NCI-H524 (cell line): ENCODE measurements around the gene GLRA3.
"Not testable (repeated sequence)": the region's sequence is repeated elsewhere in the genome, so short reads cannot be mapped to it uniquely, and the experiment has no call there.

Experiments
- DNase-seq, 2 experiments: peaks; one replicate each; lab custom pipeline; 2025; lab: John Stamatoyannopoulos, UW

The GLRA3 gene

DNA sequence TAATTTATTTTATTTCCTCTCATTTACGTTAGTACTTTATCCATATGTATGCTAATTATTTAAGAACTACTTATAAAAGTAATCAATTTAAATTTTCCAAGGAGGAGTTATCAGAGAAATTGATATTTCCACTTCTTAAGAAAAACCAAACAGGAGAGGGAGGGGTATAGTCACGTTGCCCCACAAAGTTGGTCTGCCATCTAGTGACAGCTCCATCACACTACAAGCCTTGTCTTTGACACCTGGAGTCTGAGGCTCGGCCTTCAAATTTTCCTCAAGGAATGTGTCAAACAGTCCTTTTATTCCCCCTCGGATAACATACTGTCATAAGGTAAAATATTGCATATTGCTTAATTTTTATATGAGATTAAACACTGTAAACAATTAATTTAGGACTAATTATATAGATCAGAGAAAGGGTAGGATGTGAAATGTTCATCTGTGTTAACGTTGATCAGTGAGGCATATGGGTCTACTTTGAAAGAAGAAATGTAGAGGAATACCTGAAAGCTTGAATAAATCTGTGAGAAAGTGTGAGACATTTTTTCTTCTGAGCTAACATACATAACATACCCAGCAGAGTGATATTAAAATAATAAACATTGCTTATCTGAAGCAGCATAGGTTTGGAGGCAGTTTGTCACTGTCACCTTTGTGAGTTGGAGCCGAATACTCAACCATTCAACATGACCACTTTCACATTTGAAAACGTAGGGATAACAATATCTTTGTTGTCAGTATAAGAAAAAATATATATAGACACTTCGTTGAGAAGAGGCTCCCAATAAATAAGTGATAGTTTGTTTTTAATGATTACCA lies 114.4 kb downstream of the GLRA3 start:
- peak; percentile 27 to 28 for DNase-seq

DNA sequence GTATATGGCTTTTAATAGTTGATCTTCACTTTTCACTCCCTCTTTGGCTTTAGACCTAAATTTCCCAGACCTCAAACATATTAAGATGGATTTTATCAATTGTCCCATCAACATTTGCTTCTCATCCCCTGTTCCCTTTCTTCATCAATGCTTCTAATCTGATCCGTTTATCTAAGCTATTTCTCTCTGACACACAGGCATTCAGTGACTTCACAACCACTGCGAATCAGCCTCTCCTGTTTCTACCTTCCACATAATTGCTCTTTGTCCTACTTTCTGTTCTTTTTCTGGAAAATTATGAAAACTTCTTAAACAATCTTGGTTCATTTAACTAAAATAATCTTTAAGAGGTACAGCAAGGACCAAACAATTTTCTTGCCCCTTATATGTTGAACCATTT lies 115.2 kb downstream of the GLRA3 start:
- DNase-seq = no peak

DNA sequence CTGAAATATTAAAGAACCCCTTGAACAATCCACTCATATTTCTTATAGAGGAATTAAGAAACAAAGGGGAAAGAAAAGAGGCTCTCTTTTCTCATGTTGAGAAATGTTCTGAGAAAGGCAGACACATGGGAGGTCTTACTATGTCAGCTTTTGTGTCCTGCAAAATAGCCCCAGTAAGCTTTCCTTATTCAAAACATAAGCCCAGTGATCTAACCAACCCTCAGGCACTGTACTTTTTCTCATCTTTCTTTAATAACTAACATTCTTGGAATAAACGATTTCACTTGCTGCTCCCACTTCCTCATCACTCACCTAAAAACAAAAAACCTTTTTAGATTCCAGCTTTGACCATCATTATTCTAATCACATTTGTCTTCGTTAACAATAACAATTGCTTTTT lies 115.9 kb downstream of the GLRA3 start:
- no peak for DNase-seq

DNA sequence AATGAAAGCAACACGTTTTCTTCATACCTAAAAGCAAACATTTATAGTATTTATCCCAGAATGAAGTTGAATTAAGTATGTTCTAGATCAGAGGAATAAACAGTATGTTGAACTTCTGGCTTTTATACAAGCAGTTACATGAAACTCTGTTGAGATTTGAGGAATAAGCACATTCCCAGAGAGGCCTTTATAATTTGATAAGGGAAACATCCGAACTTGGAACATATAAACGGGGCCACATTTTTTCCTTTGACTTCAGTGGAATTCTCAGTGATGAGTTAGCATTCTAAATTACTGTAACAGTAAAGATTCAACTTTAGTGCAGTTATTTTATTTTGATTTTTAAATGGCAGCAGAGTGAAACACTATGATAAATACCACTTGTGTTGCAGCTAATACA lies 119.5 kb downstream of the GLRA3 start:
- no peak for DNase-seq

DNA sequence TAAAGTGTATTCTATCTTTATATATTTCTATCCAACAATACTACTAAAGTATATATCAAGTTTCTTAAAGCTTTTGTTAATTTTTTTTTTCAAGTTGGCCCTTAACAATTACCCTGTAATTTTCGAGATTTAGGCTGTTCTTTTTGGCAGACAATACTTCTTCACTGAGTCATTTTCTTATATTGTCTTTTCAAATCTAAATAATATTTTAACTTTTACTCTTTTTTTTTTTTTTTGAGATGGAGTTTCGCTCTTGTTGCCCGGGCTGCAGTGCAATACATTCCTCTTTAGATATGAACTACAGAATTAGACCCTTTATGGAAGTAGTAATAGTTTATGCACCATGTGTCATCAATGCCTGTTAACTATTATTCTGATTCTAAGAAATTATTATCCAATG lies 120.7 kb downstream of the GLRA3 start:
- no peak for DNase-seq

DNA sequence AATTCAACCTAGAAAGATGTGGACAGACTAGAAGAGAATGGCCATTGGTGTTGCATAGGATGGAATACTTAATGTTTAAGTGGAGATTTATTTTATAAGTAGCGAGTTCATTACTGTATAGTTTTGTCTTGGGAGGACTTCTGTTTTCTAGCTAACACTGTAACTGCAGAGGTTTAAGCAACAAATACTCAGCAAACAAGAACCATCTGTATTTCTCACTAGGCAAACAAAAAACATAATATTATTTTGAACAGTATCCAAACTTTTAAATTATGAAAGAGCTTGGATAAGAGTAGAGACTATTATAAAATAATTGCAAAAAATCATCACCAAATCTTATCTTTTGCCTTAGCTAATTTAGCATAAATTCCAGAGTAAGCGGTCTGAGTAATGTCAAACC lies 121.1 kb downstream of the GLRA3 start:
- no peak for DNase-seq

DNA sequence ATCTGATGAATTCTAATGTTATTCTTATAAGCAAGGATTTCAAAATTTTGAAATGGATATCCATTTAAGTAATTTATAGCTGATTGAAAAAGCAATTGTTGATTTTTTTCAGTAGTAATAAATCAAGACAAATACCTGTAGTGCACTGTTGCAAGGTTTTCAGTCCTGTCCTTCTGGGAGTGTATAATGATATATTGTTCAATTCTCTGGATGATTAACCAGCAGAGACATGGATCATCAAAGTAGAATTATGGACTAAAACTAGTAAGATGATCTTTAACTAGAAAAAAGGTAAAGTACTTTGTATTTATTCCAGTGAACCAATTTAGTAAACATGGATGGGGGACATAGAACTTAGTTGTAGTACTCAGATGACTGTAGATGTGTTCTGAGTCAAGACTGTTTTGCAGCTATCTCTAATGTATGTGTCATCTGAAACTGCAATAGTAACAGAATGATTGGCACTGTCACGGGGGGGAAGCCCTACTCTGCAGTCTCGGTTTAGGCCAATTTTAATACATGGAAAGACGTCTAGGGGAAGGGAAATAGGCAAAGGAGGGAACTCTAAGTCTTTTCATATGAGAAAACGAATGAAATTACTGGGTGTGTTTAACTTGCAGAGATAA lies 121.9 kb downstream of the GLRA3 start:
- DNase-seq = no peak

DNA sequence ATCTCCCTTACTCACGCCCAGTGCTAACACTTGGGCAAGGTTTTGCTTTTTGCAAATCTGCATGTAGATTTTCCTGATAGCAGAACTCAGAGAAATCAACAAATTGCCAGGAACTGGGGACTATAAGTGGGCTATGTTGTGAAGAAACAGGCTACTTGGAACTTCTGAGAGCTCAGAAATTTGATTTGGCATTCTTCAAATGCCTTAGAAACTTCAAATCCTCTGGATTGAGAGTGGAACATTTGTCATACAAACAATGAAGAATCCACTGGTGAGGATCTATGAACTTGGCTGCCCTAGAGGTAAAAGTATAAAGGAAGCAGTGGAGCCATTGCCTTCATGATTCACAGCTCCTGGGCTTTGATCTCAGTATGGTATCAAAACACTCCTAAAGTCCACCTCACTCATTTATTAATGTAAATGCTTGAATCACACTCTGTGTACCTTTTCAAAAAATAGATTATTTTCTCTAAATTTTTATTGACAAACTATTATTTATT lies 126.0 kb downstream of the GLRA3 start:
- no peak for DNase-seq

DNA sequence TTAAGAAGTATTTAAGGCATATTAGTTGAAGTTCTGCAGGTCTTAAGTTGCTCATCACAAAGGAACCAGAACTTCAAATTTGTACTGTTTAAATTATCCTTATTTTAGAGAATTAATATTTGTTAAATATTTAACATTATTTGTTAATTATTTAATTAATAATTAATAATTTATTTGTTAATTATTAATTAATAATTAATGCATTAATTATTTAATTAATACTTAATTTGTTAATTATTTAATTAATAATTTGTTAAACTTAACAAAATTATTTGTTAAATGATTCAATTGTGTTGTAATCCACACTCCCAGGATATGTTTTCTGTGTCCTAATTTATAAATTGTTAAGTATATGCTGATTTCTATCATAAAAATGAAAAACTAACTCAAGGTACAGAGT lies 129.4 kb downstream of the GLRA3 start:
- no peak for DNase-seq

DNA sequence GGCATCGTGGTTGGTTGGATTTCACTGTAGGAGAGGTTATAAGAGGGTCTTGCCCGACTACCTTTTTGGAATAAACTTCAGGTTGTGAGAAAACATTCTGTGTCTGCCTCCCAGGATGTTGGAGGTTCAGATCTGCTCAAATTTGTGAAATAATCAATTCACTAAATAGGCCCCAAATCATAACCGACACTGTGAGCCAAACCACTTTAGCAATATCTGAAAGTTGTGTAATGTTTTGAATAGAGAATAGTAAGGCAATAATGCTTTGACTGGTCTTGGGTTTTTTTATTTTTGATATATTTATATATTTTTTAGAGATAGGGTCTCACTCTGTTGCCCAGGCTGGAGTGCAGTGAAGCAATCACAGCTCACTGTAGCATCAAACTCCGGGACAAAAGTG lies 131.2 kb downstream of the GLRA3 start:
- no peak for DNase-seq

DNA sequence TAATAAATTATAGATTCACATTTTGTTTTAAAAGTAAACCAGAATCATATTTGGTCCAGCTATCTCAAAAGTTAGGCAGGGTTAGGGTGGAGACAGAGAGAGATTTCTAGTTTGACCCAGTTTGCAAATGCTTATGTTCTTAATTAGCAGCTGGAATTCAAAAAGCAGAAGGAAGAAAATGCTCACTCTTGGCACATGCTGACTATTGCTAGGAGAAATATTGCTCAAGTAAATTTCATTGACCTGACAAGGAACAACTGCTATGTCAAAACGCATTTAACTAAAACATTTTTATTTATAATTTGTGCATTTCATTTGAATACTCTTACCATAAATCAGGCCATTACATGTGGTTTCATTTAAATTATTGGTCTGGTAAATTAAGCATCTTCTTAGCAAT lies 131.8 kb downstream of the GLRA3 start:
- no peak for DNase-seq

DNA sequence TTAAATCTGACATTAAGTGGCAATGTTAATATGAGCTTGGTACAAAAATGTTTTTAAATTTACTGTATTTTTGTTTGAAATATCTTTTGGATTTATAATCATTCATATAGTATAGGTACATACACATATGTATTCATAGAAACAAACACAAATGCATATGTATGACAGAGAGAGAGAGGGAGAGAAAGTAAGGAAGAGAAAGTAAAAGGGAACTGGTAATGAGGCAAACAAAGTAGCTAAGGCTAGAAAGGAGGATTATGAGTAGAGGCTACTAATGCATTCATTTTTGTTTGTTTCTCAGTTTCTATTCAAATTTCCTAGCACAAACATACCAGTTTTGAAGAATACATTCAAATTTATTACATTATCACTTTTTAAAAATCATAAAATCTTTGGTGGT lies 132.4 kb downstream of the GLRA3 start:
- no peak for DNase-seq

DNA sequence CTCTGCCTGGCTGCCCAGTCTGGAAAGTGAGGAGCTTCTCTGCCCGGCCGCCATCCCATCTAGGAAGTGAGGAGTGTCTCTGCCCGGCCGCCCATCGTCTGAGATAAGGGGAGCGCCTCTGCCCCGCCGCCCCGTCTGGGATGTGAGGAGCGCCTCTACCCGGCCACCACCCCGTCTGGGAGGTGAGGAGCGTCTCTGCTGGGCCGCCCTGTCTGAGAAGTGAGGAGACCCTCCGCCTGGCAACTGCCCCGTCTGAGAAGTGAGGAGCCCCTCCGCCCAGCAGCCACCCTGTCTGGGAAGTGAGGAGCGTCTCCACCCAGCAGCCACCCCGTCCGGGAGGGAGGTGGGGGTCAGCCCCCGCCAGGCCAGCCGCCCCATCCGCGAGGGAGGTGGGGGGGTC lies 137.2 kb downstream of the GLRA3 start:
- not testable (repeated sequence) for DNase-seq

DNA sequence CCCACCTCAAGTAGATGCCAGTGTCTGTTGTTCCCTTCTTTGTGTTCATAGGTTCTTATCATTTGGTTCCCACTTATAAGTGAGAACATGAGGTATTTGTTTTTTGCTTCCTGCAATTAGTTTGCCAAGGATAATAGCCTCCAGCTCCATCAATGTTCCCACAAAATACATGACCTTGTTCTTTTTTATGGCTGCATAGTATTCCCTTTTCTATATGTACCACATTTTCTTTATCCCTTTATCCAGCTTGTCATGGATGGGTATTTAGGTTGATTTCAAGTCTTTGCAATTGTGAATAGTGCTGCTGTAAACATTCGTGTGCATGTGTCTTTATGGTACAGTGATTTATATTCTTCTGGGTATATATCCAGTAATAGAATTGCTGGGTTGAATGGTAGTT lies 138.4 kb downstream of the GLRA3 start:
- DNase-seq = no peak

DNA sequence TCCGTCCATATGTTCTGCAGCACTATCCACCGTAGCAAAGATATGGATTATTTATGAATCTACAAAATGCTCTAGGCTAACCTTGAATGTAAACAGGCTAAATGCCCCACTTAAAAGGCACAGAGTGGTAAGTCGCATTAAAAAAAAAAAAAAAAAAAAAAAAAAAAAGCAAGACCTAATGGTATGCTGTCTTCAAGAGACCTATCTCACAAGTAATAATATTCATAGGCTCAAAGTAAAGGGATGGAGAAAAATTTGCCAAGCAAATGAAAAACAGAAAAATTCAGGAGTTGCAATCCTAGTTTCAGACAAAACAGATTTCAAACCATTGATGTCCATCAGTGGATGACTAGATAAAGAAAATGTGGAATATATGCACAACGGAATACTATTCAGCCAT lies 139.4 kb downstream of the GLRA3 start:
- DNase-seq = no peak

DNA sequence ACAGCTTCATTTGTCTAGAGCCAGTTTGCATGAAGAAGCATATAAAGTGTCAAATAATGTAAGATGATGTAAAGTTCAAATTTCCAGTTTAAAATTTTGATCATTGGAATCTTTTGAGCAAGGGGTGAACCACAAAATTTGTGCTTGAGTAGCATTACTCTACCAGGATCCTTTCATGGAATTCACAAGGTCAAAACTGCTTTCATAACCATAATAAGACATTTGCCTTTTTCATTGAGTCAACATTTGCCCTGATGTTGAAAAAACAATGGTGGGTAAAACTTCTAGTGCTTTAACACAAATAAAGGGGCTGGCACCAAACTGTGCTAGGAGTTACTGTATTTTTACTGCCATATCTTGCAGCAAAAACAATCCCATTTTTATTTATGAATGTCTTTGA lies 142.2 kb downstream of the GLRA3 start:
- no peak for DNase-seq

DNA sequence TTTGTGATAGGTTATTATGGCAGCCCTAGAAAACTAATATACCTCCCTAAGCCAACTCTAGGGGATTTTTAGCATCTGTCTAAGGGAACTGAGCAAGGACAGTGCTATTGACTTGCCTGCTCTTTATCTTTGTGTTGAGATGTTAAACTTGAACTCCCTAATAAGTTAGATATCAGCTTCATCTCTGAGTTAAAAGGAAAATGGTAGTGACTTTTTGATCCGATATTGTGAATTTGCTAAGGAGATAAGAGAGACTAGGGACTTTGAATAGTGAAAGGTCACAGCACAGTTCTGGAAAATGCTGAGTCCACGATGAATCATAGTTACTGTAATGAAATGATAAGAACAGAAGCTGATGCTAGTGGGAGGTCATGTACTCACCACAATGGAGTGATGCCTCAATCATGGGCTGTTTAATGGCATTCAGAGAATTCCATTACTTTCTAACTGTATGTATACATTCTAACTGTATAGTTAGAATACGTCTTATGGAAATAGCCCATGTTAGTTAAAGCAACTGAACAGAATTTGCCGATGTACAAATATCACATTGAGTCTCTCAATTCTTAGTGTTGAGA lies 147.2 kb downstream of the GLRA3 start:
- DNase-seq = no peak

DNA sequence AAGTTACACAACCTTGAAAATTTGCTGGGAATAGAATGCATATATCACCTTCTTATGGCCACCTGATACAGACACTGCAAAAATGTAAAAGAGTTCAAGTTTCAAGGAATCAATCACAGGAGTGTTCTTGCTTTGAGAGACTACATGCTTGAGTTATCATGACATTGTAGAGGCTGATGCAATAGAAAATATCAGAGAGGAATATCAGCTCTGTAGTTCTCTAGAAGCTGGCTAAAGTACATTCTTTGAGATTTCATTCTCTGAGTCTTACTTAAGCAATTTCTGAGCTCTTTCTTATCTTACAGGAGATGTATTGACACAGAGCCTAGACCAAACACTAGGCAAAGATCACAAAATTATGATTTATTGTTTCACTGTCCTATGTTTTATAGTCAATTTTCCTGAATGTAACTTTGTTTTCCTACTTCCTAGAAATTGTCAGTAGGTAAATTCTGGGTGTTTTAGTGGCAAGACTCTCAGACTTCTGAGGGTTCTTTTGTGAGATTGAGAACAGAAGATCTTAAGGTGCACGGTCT lies 154.7 kb downstream of the GLRA3 start:
- no peak for DNase-seq

DNA sequence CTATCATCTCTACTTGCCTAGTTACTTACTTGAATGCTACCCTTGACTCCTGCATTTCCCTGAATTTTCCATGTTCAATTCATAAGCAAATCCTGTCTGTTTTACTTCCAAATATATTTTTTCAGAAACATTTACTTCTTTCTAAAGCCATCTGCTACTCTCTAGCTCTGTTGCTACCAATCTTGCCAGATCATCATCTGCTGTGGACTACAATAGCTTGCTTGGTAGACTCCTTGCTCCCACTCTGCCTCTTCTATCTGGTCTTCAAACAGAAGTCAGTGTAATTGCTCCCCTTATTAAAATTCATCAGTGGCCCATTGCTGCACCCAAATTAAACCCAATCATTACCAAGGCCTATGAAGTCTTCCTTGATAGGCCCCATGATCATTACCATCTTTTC lies 155.2 kb downstream of the GLRA3 start:
- DNase-seq = no peak

DNA sequence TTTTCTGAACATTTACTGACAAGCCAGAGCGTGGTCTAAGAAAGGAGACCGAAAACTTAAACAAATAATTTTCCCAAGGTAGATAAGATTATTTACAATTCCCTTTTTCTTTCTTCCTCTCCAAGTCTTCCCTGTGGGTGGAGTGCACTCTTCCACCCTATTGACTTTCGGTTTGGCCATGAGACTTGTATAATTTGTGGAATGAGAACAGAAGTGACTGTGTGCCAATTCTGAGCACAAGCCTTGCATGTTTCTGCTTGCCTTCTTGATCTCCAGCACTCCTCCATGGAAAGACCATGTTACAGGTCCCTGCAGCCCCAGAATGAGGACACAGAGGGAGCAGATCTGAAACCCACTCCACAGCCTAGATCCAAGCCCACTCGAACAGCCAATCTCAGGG lies 156.8 kb downstream of the GLRA3 start:
- no peak for DNase-seq

DNA sequence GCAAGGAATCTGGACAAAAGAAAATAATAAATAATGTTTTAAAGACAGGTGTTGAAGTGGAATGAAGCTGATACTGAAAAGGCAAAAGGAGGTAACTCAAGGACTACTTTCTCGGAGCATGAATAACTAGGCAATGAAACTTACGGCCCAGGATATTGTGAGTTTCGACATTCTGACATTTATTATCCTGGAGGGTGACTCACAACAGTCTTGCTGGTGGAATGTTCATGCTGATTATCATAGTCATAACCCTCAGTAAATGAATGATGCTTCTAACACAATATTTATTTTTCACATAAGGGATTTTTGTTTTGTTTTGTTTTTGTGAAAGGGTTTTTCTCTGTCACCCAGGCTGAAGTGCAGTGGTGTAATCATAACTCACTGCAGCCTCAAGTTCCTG lies 159.8 kb downstream of the GLRA3 start:
- no peak for DNase-seq

DNA sequence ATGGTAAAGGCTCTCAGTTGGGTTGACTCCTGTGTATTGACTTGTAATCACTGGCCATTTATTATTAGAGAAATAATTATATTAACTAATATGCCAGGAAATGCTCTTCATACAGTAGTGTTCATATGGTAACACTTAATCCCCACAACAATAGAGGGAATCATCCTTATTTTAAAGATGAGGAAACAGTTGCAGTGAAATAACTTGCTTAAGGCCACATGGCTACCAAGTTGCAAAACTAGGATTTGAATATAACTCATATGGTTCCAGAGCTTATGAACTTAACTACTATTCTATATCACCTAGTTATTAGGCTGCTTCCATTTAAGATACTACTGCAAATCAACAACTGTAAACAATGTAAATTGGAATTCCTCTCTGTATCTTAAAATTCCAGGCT lies 163.2 kb downstream of the GLRA3 start:
- no peak for DNase-seq

DNA sequence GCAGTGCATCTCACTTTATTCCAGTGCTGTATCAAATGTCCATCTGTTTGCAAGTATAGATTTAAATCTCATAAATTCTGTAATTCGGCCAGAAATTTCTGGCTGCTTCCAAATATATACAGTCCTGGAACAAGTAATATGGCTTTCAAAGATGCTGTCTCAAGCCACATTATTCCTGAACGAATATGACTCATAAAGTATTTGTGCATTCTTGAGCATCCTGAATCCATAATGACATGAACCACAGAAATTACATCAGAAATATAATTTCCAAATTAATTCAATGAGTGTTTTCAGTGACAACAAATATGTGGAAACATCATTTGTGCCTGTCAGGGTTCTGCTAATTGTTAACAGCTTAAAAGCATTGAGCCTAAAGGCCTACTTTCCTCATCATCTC lies 165.8 kb downstream of the GLRA3 start:
- no peak for DNase-seq
